Measurements from ENCODE around the gene NMRAL1. TPM values are rescaled to one million over a fixed set of nuclear protein-coding genes. Genes with fewer than 3 reads are reported as not detected.

Gene NMRAL1
- total RNA-seq, 2 donors from 2014 or later, result 56.9 to 75.2 TPM

DNA sequence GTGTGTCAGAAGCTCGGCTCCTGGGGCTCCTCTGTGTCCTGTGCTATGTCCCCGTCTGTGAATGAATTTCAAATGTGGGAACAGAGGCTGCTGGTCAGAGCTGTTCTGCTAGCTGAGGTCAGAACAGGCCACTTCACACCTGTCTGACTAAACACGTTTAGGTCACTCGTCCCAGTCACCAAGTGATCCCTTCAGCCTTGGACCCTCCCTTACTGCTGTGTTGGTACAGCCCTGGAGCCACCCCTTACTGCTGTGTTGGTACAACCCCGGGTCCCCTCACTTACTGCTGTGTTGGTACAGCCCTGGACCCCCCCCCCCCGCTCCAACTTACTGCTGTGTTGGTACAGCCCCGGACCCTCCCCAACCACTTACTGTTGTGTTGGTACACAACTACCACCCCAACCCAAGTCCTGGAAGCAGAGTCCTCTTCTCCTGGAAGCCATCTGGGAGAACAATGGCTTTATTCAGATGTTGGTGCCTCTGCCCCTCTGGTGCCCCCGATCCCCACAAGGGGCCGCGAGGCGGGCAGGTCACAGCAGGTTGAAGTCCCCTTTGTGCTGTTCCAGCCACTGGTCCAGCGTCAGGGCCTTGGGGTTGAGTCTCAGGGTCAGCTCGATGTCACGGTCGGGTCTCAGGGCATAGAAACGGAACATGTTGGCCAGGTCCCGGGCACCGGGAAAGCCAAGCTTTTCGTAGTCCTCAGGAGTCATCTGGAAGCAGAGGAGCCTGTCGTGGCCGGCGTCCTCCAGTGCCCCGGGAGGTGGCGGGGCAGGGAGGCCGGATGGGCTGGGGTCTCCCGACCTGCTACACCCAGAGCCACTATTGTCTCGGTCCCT is 13.0 kb downstream of the NMRAL1 start:
- H3K27ac Mint-ChIP-seq, result no peak overlapping the region
- Histone ChIP-seq H3K9me3 (ENCODE audit: control insufficient read depth, low read length) (no peaks in the 10 kb centered on the region), H3K27me3 (ENCODE audit: control insufficient read depth, insufficient read depth, low read length, poor library complexity, severe bottlenecking) (no peaks in the 10 kb centered on the region), H3K4me1 (ENCODE audit: control insufficient read depth, insufficient read depth, low read length) (no peaks in the 10 kb centered on the region), H3K36me3 (ENCODE audit: control insufficient read depth, insufficient read depth, low read length) (peaks cover 26% of the 10 kb centered on the region), H3K27ac (ENCODE audit: low read depth, low read length) (peak overlapping the region; percentile 78), H3K9ac (ENCODE audit: extremely low read depth, low read length, poor library complexity, severe bottlenecking) (no peak overlapping the region), H3K4me3 (ENCODE audit: low read length) (no peak overlapping the region)
- H3K9me3 Mint-ChIP-seq, result no peaks in the 10 kb centered on the region
- peaks cover 33% of the 10 kb centered on the region for H3K36me3 Mint-ChIP-seq (ENCODE audit: low read depth)
- TF ChIP-seq, protein P1, sequence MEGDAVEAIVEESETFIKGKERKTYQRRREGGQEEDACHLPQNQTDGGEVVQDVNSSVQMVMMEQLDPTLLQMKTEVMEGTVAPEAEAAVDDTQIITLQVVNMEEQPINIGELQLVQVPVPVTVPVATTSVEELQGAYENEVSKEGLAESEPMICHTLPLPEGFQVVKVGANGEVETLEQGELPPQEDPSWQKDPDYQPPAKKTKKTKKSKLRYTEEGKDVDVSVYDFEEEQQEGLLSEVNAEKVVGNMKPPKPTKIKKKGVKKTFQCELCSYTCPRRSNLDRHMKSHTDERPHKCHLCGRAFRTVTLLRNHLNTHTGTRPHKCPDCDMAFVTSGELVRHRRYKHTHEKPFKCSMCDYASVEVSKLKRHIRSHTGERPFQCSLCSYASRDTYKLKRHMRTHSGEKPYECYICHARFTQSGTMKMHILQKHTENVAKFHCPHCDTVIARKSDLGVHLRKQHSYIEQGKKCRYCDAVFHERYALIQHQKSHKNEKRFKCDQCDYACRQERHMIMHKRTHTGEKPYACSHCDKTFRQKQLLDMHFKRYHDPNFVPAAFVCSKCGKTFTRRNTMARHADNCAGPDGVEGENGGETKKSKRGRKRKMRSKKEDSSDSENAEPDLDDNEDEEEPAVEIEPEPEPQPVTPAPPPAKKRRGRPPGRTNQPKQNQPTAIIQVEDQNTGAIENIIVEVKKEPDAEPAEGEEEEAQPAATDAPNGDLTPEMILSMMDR (conservative IDR thresholded peaks at IDR 0.05), result no peak
- no peaks in the 10 kb centered on the region for H3K27me3 Mint-ChIP-seq (ENCODE audit: insufficient read depth)
- WGBS, 2 experiments (ENCODE audit: insufficient coverage in 1 of 2, insufficient read length in 1 of 2), result 88 to 91% methylated on average over 25 to 26 of the region's 27 CpGs
- DNase-seq, result peak; percentile 80
- no peak overlapping the region for H3K4me3 Mint-ChIP-seq
- no peaks in the 10 kb centered on the region for H3K4me1 Mint-ChIP-seq

GRCh38 chr16:4460936-4461249 is 13.5 kb downstream of the NMRAL1 start:
- Histone ChIP-seq H3K36me3 (ENCODE audit: control insufficient read depth, insufficient read depth, low read length) (peaks cover 27% of the 10 kb centered on the region), H3K27me3 (ENCODE audit: control insufficient read depth, insufficient read depth, low read length, poor library complexity, severe bottlenecking) (no peaks in the 10 kb centered on the region), H3K9ac (ENCODE audit: extremely low read depth, low read length, poor library complexity, severe bottlenecking) (no peak overlapping the region), H3K4me3 (ENCODE audit: low read length) (no peak overlapping the region), H3K9me3 (ENCODE audit: control insufficient read depth, low read length) (no peaks in the 10 kb centered on the region), H3K27ac (ENCODE audit: low read depth, low read length) (no peak overlapping the region), H3K4me1 (ENCODE audit: control insufficient read depth, insufficient read depth, low read length) (no peaks in the 10 kb centered on the region)
- no peaks in the 10 kb centered on the region for H3K9me3 Mint-ChIP-seq
- 90 to 92% methylated on average over 4 to 5 of the region's 5 CpGs for WGBS, 2 experiments (ENCODE audit: insufficient coverage in 1 of 2, insufficient read length in 1 of 2)
- H3K27ac Mint-ChIP-seq, result no peak overlapping the region
- H3K27me3 Mint-ChIP-seq (ENCODE audit: insufficient read depth), result no peaks in the 10 kb centered on the region
- TF ChIP-seq, protein P1 (conservative IDR thresholded peaks at IDR 0.05), result no peak
- DNase-seq, result no peak
- H3K4me1 Mint-ChIP-seq, result no peaks in the 10 kb centered on the region
- no peak overlapping the region for H3K4me3 Mint-ChIP-seq
- H3K36me3 Mint-ChIP-seq (ENCODE audit: low read depth), result peaks cover 29% of the 10 kb centered on the region

DNA sequence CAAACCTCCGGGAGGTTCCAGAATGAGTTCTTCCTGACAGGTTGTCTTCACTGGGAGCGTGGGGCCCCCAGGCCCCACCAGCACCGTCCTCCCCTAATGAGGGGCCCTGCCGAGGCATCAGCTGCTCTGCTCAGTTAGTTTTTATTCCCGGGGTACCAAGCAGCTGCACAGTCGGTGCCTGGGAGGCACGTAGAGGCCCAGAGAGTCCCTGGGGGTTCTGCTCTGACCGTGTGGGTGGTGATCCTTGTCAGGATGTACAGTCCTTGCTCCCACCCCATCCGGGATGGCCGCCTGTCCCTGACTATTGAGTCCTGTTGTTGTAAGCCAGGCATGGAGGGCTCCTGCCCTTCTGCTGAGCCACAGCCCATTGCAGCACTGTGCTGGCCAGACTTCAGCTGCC is 18.5 kb downstream of the NMRAL1 start:
- Mint-ChIP-seq H3K4me3 (no peak overlapping the region), H3K9me3 (no peaks in the 10 kb centered on the region), H3K36me3 (ENCODE audit: low read depth) (peaks cover 39% of the 10 kb centered on the region), H3K27me3 (ENCODE audit: insufficient read depth) (no peaks in the 10 kb centered on the region), H3K27ac (no peak overlapping the region), H3K4me1 (no peaks in the 10 kb centered on the region)
- peaks cover 49% of the 10 kb centered on the region for H3K36me3 ChIP-seq (ENCODE audit: control insufficient read depth, insufficient read depth, low read length)
- WGBS, 2 experiments (ENCODE audit: insufficient coverage in 1 of 2, insufficient read length in 1 of 2), result 79 to 83% methylated on average over 10 of the region's 10 CpGs
- no peaks in the 10 kb centered on the region for H3K9me3 ChIP-seq (ENCODE audit: control insufficient read depth, low read length)
- no peaks in the 10 kb centered on the region for H3K4me1 ChIP-seq (ENCODE audit: control insufficient read depth, insufficient read depth, low read length)
- no peak overlapping the region for H3K9ac ChIP-seq (ENCODE audit: extremely low read depth, low read length, poor library complexity, severe bottlenecking)
- H3K27ac ChIP-seq (ENCODE audit: low read depth, low read length), result no peak overlapping the region
- no peak overlapping the region for H3K4me3 ChIP-seq (ENCODE audit: low read length)
- no peaks in the 10 kb centered on the region for H3K27me3 ChIP-seq (ENCODE audit: control insufficient read depth, insufficient read depth, low read length, poor library complexity, severe bottlenecking)
- TF ChIP-seq, protein P1 (conservative IDR thresholded peaks at IDR 0.05), result no peak
- no peak for DNase-seq

Data from endodermal cell (in vitro differentiated cells).